HG03442 (cell line): ENCODE data around the gene IP6K2.
"Not testable (repeated sequence)": the region's sequence is repeated elsewhere in the genome, so short reads cannot be mapped to it uniquely, and the experiment has no call there.

Experiments used
- ATAC-seq: cut with Tn5 transposase; IDR thresholded peaks from one replicate; pipeline ENCODE4 v1.9.1; 2021; ENCODE audit warnings: mild to moderate bottlenecking, moderate library complexity; ENCODE audit not compliant: unreplicated experiment

IP6K2 gene

GRCh38 chr3:48733752-48734518, 16.9 kb upstream of the IP6K2 start:
- ATAC-seq = not testable (repeated sequence)

DNA sequence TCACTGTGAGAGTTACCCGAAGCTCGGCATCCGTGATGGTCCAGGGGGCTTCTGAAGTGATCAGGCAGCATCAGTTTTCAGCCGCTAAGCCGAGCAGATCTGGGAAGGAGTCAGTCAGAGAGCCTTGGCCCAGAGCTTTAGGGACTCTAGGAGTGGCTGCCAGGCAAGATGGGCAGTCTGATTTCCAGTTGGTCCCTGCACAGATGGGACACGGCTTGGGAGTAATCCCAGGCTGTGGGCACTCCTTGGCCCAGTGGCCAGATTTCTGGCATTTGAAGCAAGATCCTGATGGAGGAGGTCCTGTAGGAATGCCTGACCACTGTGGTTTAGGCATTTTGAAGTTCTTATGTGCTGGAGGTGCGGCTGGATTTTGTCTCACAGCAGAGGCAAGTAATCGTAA, 10.5 kb upstream of the IP6K2 start:
- ATAC-seq = no peak

- not testable (repeated sequence) for ATAC-seq
These were observed 8.3 kb upstream of the IP6K2 start for GRCh38 chr3:48725185-48725855.

GRCh38 chr3:48723725-48724124, 6.7 kb upstream of the IP6K2 start:
- ATAC-seq = no peak

DNA sequence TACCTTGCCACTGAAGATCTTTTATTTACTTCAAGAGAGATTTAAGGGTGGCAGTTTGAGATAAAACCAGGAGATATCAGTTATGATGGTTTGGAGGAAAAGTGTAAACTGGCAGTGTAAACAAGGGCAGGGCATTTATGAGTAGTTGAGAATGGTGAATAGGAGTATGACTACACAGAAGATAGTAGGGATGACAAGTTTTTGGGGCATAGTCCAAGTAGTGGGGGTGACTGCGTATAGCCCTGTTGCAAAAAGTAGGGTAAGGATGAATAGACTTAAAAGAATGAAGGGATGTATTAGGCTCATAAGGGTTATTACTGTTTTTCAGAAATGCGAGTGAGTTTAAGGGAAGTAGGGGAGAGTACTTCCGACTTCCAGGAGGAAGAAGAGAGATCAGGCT, 6.3 kb upstream of the IP6K2 start:
- ATAC-seq = not testable (repeated sequence)

GRCh38 chr3:48716508-48716981, 476 bp downstream of the IP6K2 start:
- ATAC-seq = no peak

DNA sequence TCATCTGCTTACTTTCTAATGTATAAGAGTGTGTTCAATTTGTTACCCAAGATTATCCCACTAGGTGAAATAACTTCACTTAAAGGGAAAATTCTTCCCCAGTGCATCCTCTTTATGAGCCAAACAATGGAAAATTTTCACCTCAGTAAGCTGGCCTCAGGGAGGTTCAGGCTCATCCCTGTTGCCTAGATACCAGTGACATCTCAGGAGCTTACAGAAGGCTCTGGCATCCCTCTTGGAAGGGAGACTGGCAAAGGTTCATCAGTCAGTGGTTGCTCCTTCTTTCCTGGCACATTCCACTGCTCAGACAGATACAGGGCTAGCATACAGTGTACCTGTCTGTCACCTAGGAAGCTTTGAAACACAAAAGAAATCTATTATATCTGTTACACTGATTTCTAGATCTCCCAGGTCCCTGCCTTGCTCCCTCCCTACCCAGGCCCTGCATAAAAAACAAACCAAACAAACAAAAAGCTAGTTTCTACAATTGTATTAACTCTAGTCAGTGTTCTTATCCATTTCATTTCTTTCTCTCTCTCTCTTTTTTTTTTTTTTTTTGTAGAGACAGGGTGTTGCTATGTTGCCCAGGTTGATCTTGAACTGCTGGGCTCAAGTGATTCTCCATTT, 1.7 kb downstream of the IP6K2 start:
- ATAC-seq = no peak

- no peak for ATAC-seq
These were observed 5.3 kb downstream of the IP6K2 start for GRCh38 chr3:48711727-48712126.

DNA sequence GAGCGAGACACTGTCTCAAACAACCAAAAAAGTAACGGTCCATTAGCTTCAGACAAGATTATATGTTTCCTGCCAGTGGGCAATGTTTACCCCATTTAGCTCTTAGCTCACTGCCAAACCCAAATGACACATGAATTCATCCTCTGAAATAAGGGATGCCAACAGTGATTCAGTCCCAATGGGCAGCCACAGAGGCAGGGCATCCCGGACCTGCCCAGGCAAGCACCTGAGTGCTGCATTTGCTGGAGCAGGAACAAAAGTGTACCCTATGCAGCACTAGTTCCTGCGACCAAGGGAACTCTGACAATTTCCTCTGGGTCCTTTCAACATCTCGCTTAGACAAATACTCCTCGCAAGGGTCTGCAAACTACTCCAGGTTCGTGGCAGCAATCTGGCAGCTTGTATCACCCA, 8.0 kb downstream of the IP6K2 start:
- no peak for ATAC-seq

- no peak for ATAC-seq
These were observed 8.5 kb downstream of the IP6K2 start for GRCh38 chr3:48708481-48708889.

DNA sequence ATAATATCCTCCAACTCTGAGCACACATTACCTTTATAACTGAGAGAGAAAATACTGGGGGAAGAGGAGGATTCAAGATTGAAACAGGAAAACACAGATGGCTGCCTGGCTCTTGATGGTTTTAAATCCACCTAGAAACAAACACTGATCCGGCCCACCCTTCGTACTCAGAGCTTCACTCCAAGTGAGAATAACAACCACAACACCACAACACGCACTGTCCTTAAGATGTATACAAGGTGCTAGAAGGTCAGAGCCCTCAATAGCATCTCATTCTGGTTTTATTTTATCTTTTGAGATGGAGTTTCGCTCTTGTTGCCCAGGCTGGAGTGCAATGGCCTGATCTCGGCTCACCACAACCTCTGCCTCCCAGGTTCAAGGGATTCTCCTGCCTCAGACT, 9.9 kb downstream of the IP6K2 start:
- ATAC-seq = no peak

- no peak for ATAC-seq
These were observed 14.6 kb downstream of the IP6K2 start for GRCh38 chr3:48702320-48702920.

DNA sequence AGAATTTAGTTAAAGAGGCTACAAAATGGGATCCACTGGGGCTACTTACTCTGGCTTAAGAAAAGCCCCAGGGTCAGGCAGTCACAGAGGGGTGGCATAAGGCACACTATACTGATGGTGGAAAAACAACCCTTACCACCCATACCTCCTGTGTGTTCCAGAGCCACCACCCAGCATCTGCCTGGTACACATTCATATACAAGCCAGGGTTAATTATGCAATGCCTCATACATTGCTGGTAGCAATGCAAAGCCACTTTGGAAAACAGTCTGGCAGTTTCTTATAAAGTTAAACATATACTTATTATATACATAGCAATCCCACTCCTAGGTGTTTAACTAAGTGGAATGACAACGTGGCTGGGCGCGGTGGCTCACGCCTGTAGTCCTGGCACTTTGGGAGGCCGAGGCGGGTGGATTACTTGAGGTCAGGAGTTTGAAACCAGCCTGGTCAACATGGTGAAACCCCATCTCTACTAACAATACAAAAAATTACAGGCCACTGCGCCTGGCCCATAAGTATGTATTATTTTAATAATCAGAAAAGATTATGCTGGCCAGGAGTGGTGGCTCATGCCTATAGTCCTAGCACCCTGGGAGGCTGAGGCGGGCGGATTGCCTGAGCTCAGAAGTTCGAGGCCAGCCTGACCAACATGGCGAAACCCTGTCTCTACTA, 16.2 kb downstream of the IP6K2 start:
- no peak for ATAC-seq

DNA sequence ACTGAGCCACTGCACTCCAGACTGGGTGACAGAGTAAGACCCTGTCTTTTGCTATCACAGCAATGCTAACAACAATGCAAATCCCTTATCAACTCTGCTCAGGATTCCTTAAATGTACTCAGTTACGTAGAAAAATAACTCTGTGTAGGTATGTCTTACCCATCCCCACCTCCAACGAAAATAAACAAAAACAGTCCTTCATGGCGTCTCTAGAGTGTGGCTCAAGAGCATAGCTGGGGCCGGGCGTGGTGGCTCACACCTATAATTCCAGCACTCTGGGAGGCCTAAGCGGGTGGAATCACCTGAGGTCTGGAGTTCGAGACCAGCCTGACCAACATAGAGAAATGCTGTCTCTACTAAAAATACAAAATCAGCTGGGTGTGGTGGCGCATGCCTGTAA, 18.1 kb downstream of the IP6K2 start:
- no peak for ATAC-seq

DNA sequence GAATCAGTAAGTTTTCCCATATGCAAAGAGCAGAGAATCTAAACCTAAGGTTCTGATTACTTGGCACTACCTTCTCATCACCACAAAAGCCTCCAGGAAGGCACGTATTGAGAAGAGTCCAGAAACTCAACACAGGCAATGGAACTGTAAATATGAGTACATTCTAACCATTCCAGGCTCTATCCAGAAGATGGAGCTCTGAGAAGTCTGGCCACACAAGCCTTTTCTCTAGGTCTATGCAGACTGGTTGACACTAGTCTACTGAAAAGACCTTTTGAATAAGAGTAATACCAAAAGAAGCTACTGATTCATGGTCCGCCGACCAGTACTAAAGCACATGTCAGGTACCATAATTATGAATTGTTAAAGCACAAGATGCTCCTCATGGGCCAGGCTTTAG, 19.1 kb downstream of the IP6K2 start:
- no peak for ATAC-seq

- ATAC-seq = no peak
These were observed 20.4 kb downstream of the IP6K2 start for GRCh38 chr3:48696601-48697000.

- ATAC-seq = no peak
These were observed 20.9 kb downstream of the IP6K2 start for GRCh38 chr3:48696156-48696555.

DNA sequence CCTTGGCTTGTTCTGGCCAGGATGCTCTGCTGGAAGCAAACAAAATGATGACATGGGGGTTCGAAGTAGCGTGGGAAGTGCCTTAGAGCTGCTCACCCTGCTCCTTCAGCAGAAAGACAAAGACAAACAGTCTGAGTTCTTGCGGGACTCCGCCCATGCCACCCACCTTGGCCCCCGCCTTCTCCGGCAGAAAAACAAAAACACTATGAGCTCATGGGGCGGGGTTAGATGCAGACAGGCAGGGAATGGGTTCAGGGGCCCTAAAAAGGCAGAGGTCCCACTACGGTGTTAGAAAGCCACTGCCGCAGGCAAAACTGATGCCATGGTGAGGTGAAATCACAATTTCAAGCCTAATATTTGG, 21.6 kb downstream of the IP6K2 start:
- no peak for ATAC-seq

- no peak for ATAC-seq
These were observed 22.2 kb downstream of the IP6K2 start for GRCh38 chr3:48694610-48695392.

- ATAC-seq = no peak
These were observed 23.2 kb downstream of the IP6K2 start for GRCh38 chr3:48693826-48694225.
